Mesenchymal stem cell (in vitro differentiated cells and primary cell): Measurements from ENCODE around the gene HTR2C. TPM values are rescaled to one million over a fixed set of nuclear protein-coding genes. Genes with fewer than 3 reads are reported as not detected.

Experiments used
- DNase-seq: peaks from one replicate; pipeline ENCODE4 v3.0.0-alpha.2; 2013
- H2AFZ ChIP-seq: one replicate; pipeline ENCODE4 v1.6.1; 2013; ENCODE audit warnings: low read depth, mild to moderate bottlenecking, control low read depth, inconsistent platforms, low read length, moderate library complexity
- H2AK5ac ChIP-seq: 2 replicates; pipeline ENCODE4 v1.6.1; 2013; ENCODE audit warnings: low read length, moderate library complexity, mild to moderate bottlenecking, inconsistent platforms; ENCODE audit not compliant: severe bottlenecking
- H2BK120ac ChIP-seq: one replicate; pipeline ENCODE4 v1.6.1; 2013; ENCODE audit warnings: low read depth, mild to moderate bottlenecking, inconsistent platforms, low read length, moderate library complexity
- H2BK12ac ChIP-seq, 2 experiments: one replicate each; pipeline ENCODE4 v1.6.1; 2013; ENCODE audit warnings: inconsistent platforms in 2 of 2, low read length in 2 of 2, mild to moderate bottlenecking in 2 of 2, moderate library complexity in 2 of 2, control low read depth in 1 of 2
- H2BK15ac ChIP-seq: one replicate; pipeline ENCODE4 v1.6.1; 2013; ENCODE audit warnings: mild to moderate bottlenecking, low read depth, inconsistent platforms; ENCODE audit not compliant: poor library complexity, severe bottlenecking
- H2BK5ac ChIP-seq: 2 replicates; pipeline ENCODE4 v1.6.1; 2013; ENCODE audit warnings: low read depth, mild to moderate bottlenecking, low read length, control low read depth, inconsistent platforms; ENCODE audit not compliant: poor library complexity, severe bottlenecking
- H3K14ac ChIP-seq, 2 experiments: one replicate each; pipeline ENCODE4 v1.6.1; 2013; ENCODE audit warnings: inconsistent platforms in 2 of 2, low read length in 2 of 2, control low read depth in 1 of 2, mild to moderate bottlenecking in 1 of 2, moderate library complexity in 1 of 2
- H3K18ac ChIP-seq, 2 experiments: one replicate each; pipeline ENCODE4 v1.6.1; 2013; ENCODE audit warnings: inconsistent platforms in 2 of 2, low read length in 2 of 2, control low read depth in 1 of 2, low read depth in 1 of 2, mild to moderate bottlenecking in 1 of 2
- H3K23ac ChIP-seq, 2 experiments: one replicate each; pipeline ENCODE4 v1.6.1; 2013; ENCODE audit warnings: inconsistent platforms in 2 of 2, low read length in 2 of 2, mild to moderate bottlenecking in 2 of 2, moderate library complexity in 2 of 2, control low read depth in 1 of 2
- H3K27ac ChIP-seq: 2 replicates; pipeline ENCODE4 v1.5.1; 2013; ENCODE audit warnings: mild to moderate bottlenecking, moderate library complexity, low read length, control low read depth, inconsistent platforms; ENCODE audit not compliant: poor library complexity, severe bottlenecking
- H3K27me3 ChIP-seq, 2 experiments: 2 replicates each; pipeline versions ENCODE4 v1.6.1 to v1.7.0; 2013; ENCODE audit warnings: low read length in 2 of 2, mild to moderate bottlenecking in 2 of 2, moderate library complexity in 2 of 2, control low read depth in 1 of 2, inconsistent platforms in 1 of 2; ENCODE audit not compliant: control insufficient read depth in 1 of 2, insufficient read depth in 1 of 2
- H3K36me3 ChIP-seq, 2 experiments: 2 replicates each; pipeline versions ENCODE4 v1.6.1 to v1.7.0; 2013; ENCODE audit warnings: low read length in 2 of 2, control low read depth in 1 of 2, inconsistent platforms in 1 of 2, low read depth in 1 of 2, mild to moderate bottlenecking in 1 of 2; ENCODE audit not compliant: insufficient read depth in 2 of 2, control insufficient read depth in 1 of 2
- H3K4ac ChIP-seq, 2 experiments: one replicate each; pipeline ENCODE4 v1.6.1; 2013; ENCODE audit warnings: inconsistent platforms in 2 of 2, low read length in 2 of 2, mild to moderate bottlenecking in 2 of 2, moderate library complexity in 2 of 2, control low read depth in 1 of 2, low read depth in 1 of 2
- H3K4me1 ChIP-seq: 2 replicates; pipeline ENCODE4 v1.6.1; 2013; ENCODE audit warnings: low read depth, low read length, control low read depth; ENCODE audit not compliant: control insufficient read depth, insufficient read depth
- H3K4me2 ChIP-seq: 2 replicates; pipeline ENCODE4 v1.6.1; 2013; ENCODE audit warnings: low read length, mild to moderate bottlenecking, inconsistent platforms; ENCODE audit not compliant: poor library complexity, severe bottlenecking
- H3K4me3 ChIP-seq, 2 experiments: 2 replicates each; pipeline versions ENCODE4 v1.5.1 to v1.7.0; 2013; ENCODE audit warnings: low read length in 2 of 2, mild to moderate bottlenecking in 2 of 2, control low read depth in 1 of 2, low read depth in 1 of 2; ENCODE audit not compliant: insufficient read depth in 1 of 2
- H3K79me1 ChIP-seq: replicated peaks from 2 replicates; pipeline ENCODE4 v1.6.1; 2013; ENCODE audit warnings: mild to moderate bottlenecking, control low read depth, low read length, inconsistent platforms; ENCODE audit not compliant: poor library complexity, severe bottlenecking
- H3K9ac ChIP-seq: 2 replicates; pipeline ENCODE4 v1.7.0; 2013; ENCODE audit warnings: mild to moderate bottlenecking, low read length, moderate library complexity
- H3K9me3 ChIP-seq: 2 replicates; pipeline ENCODE4 v1.7.0; 2013; ENCODE audit warnings: mild to moderate bottlenecking, low read length; ENCODE audit not compliant: control insufficient read depth
- H4K8ac ChIP-seq: one replicate; pipeline ENCODE4 v1.6.1; 2013; ENCODE audit warnings: inconsistent platforms, mild to moderate bottlenecking, low read length, moderate library complexity
- H4K91ac ChIP-seq: one replicate; pipeline ENCODE4 v1.6.1; 2013; ENCODE audit warnings: mild to moderate bottlenecking, low read length, inconsistent platforms
- WGBS: methylation state at CpG from one replicate; pipeline ENCODE4 v1.1.7; 2013; ENCODE audit warnings: mixed read lengths; 5-methylcytosine and 5-hydroxymethylcytosine counted together
- polyA plus RNA-seq, 2 experiments: library from polyadenylated mRNA; stranded (reverse); fragments of 200-250 nt; gene quantifications; one replicate each; pipeline ENCODE4 v1.2.3, GENCODE V29; 2013

Gene HTR2C
- polyA plus RNA-seq (2013, experiment 1 of 2): not detected
- not detected for polyA plus RNA-seq (2013, experiment 2 of 2)

- Histone ChIP-seq H2AFZ (no peak within 1 kb of the TSS), H3K4ac (no peak within 1 kb of the TSS), H3K27me3 (peaks cover 47 to 82% of the 10 kb centered on the region in 2 experiments), H3K4me1 (peaks cover 11% of the 10 kb centered on the region), H4K91ac (no peak within 1 kb of the TSS), H4K8ac (no peak within 1 kb of the TSS), H3K9me3 (peaks cover 12% of the 10 kb centered on the region), H2BK15ac (no peak within 1 kb of the TSS), H2BK5ac (no peak within 1 kb of the TSS), H3K4me2 (peak within 1 kb of the TSS; percentile 12), H3K36me3 (no peaks in the 10 kb centered on the region), H3K79me1 (no peaks in the 10 kb centered on the region), H3K14ac (no peak within 1 kb of the TSS), H3K18ac (no peak within 1 kb of the TSS), H3K4me3 (peak within 1 kb of the TSS in 1 of 2 experiments; percentile 57), H3K9ac (no peak within 1 kb of the TSS), H2AK5ac (no peak within 1 kb of the TSS), H3K23ac (no peak within 1 kb of the TSS), H2BK120ac (no peak within 1 kb of the TSS), H3K27ac (no peak within 1 kb of the TSS), H2BK12ac (no peak within 1 kb of the TSS)
- no peak for DNase-seq
- 13% methylated on average over 31 of the region's 34 CpGs for WGBS
Observed at GRCh38 chrX:114583646-114584374, at the start of gene HTR2C. Gene HTR2C (plus strand): TSS chrX:114584086. CDS start chrX:114726937, 142,851 bp downstream.

DNA sequence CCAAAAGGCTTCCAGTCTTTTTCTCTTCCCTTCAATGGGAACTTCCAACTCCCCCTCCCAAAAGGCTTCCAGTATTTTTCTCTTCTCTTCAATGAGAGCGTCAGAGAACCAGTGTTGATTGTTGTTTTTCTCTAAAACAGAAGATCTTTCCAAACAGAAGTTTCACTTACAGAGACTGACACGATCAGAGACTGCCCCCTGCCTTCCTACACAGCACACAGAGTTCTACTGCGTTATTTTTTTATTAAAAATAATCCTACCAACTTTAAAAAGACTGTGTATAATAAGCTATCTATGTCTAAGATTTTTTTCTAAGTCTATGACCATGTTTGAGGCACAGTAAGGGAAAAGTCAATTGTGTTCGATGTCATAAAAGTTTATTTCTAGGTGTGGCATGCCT is 3.5 kb upstream of the HTR2C start:
- H4K8ac ChIP-seq: no peak overlapping the region
- no peak overlapping the region for H2BK5ac ChIP-seq
- H3K4me1 ChIP-seq: peaks cover 11% of the 10 kb centered on the region
- H2AFZ ChIP-seq: no peak overlapping the region
- peak; percentile 17 for DNase-seq
- H4K91ac ChIP-seq: no peak overlapping the region
- peaks cover 10% of the 10 kb centered on the region for H3K9me3 ChIP-seq
- no peak overlapping the region for H2BK12ac ChIP-seq
- WGBS: 6% methylated on average over 2 of the region's 4 CpGs
- H2AK5ac ChIP-seq: no peak overlapping the region
- no peak overlapping the region for H3K9ac ChIP-seq
- H3K23ac ChIP-seq: no peak overlapping the region
- no peaks in the 10 kb centered on the region for H3K36me3 ChIP-seq
- peaks cover 42 to 72% of the 10 kb centered on the region in 2 experiments for H3K27me3 ChIP-seq
- H3K18ac ChIP-seq: no peak overlapping the region
- no peak overlapping the region for H3K4ac ChIP-seq
- no peak overlapping the region for H3K4me3 ChIP-seq
- no peak overlapping the region for H3K14ac ChIP-seq
- no peak overlapping the region for H3K27ac ChIP-seq
- no peak overlapping the region for H3K4me2 ChIP-seq
- H3K79me1 ChIP-seq: no peaks in the 10 kb centered on the region
- H2BK15ac ChIP-seq: no peak overlapping the region
- H2BK120ac ChIP-seq: no peak overlapping the region

- peak overlapping the region in 1 of 2 experiments; percentile 57 for H3K4me3 ChIP-seq
- no peak overlapping the region for H2AK5ac ChIP-seq
- no peak overlapping the region for H2BK15ac ChIP-seq
- no peak overlapping the region for H3K23ac ChIP-seq
- H3K9ac ChIP-seq: no peak overlapping the region
- H3K27ac ChIP-seq: no peak overlapping the region
- no peak overlapping the region for H3K18ac ChIP-seq
- no peak overlapping the region for H2AFZ ChIP-seq
- no peak overlapping the region for H4K8ac ChIP-seq
- peak overlapping the region; percentile 50 for H3K4me2 ChIP-seq
- no peak overlapping the region for H2BK5ac ChIP-seq
- peaks cover 11% of the 10 kb centered on the region for H3K4me1 ChIP-seq
- no peaks in the 10 kb centered on the region for H3K36me3 ChIP-seq
- 0% methylated on average over 26 of the region's 45 CpGs for WGBS
- peaks cover 47 to 85% of the 10 kb centered on the region in 2 experiments for H3K27me3 ChIP-seq
- peaks cover 12% of the 10 kb centered on the region for H3K9me3 ChIP-seq
- no peaks in the 10 kb centered on the region for H3K79me1 ChIP-seq
- peak; percentile 2 for DNase-seq
- H2BK12ac ChIP-seq: no peak overlapping the region
- H3K14ac ChIP-seq: no peak overlapping the region
- H4K91ac ChIP-seq: no peak overlapping the region
- no peak overlapping the region for H3K4ac ChIP-seq
- no peak overlapping the region for H2BK120ac ChIP-seq
Observed at GRCh38 chrX:114581528-114582263, 2.2 kb upstream of the HTR2C start.

DNA sequence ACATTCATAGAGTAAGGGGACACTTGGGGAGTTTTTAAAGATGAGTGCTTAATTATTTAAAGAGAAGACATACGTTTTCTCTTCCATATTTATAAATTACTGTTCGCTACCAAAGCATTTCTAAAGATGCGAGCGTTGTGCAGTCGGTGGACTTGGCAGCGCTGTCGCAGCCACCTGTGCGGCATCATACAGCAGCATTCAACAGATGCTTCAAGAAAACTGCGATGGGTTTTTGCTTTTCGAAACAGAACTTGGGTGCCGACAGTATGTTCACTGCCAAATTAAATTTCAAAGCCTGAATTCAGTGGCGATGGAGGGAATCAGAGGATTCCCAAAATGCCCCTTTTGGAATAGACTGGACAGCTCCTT is 1.6 kb upstream of the HTR2C start:
- no peak overlapping the region for H2AFZ ChIP-seq
- DNase-seq: no peak
- no peak overlapping the region for H3K9ac ChIP-seq
- no peak overlapping the region for H3K14ac ChIP-seq
- no peak overlapping the region for H3K4ac ChIP-seq
- no peaks in the 10 kb centered on the region for H3K79me1 ChIP-seq
- H2BK120ac ChIP-seq: no peak overlapping the region
- no peak overlapping the region for H3K4me2 ChIP-seq
- no peak overlapping the region for H3K18ac ChIP-seq
- no peak overlapping the region for H2BK12ac ChIP-seq
- no peak overlapping the region for H3K4me3 ChIP-seq
- no peak overlapping the region for H4K8ac ChIP-seq
- H2BK5ac ChIP-seq: no peak overlapping the region
- no peak overlapping the region for H3K23ac ChIP-seq
- H3K36me3 ChIP-seq: no peaks in the 10 kb centered on the region
- peaks cover 47 to 85% of the 10 kb centered on the region in 2 experiments for H3K27me3 ChIP-seq
- no peak overlapping the region for H2BK15ac ChIP-seq
- 47% methylated on average over 12 of the region's 12 CpGs for WGBS
- H3K27ac ChIP-seq: no peak overlapping the region
- H2AK5ac ChIP-seq: no peak overlapping the region
- H3K4me1 ChIP-seq: peaks cover 11% of the 10 kb centered on the region
- peaks cover 12% of the 10 kb centered on the region for H3K9me3 ChIP-seq
- no peak overlapping the region for H4K91ac ChIP-seq
